AG04450 (cell line): ENCODE results near the gene TRMT61A. TPM values are rescaled to one million over a fixed set of nuclear protein-coding genes. Genes with fewer than 3 reads are reported as not detected.

ENCODE experiments used
- CTCF ChIA-PET: fragments of 300-600, 350-600 bp; formaldehyde crosslinking; extraction: SDS; loops from one replicate; lab custom pipeline; 2022; ENCODE audit warnings: antibody characterized with exemption, inconsistent platforms; lab: Charles Lee
- POLR2A ChIA-PET: fragments of 350-600 bp; formaldehyde crosslinking; extraction: SDS; loops from one replicate; lab custom pipeline; 2021; ENCODE audit warnings: antibody characterized with exemption, inconsistent platforms; lab: Yijun Ruan, JAX
- DNase-seq: peaks from one replicate; pipeline ENCODE4 v3.0.0-alpha.2; 2011; ENCODE audit warnings: low read depth, low spot score
- H3K27ac ChIP-seq: one replicate; pipeline ENCODE4 v1.5.1; 2012; ENCODE audit warnings: low read depth, low read length, control low read depth
- H3K27me3 ChIP-seq: one replicate; pipeline ENCODE4 v1.6.0; 2012; ENCODE audit warnings: low read length; ENCODE audit not compliant: control insufficient read depth, insufficient read depth
- H3K4me3 ChIP-seq: 2 replicates; pipeline ENCODE4 v1.5.1; 2011; ENCODE audit warnings: mild to moderate bottlenecking, low read depth, low read length, control low read depth
- H3K9me3 ChIP-seq: 2 replicates; pipeline ENCODE4 v1.5.1; 2012; ENCODE audit warnings: low read length; ENCODE audit not compliant: control insufficient read depth, insufficient read depth
- polyA plus RNA-seq: library from polyadenylated mRNA; depleted of rRNA; stranded (reverse); fragments of >200 nt; gene quantifications from 2 replicates; pipeline ENCODE4 v1.2.3, GENCODE V29; 2011
- TF ChIP-seq, protein P1 (sequence below): IDR thresholded peaks from 2 replicates; pipeline ENCODE4 v1.5.1; 2011; ENCODE audit warnings: low read depth, low read length, control low read depth, inconsistent platforms

Gene TRMT61A
- polyA plus RNA-seq, 1 experiment, result 4.4 TPM

DNA sequence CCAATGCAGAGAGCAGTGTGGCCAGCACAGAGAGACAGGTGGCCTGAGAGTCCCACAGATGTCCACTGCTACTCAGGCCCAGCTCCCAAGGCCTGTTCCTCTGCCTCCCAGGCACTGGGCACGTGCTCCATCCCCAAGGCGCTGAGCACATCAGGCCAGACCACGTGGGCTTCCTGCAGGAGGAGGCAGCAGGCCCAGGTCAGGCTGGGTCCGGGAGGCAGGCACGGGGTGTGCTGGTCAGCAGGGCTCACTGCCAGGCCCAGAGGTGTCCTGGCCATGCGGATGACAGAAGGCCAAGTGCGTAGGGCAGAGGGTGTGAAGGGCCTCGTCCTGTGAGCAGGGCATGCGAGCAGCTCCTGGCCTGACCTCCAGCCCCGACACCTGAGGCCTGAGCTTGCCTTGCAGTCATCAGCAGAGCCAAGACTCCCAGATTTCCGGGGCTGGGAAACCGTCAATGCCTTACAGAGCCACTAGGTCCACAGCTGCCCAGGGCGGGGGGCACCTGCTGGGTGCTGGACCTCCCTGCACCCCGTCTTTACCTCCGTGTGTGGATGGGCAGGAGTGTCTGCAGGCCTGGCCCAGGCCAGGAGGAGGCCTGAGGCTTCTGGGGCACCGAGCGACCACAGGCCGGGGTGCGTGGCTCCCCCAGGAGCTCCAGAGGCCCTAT, 14.9 kb downstream of the TRMT61A start:
- Histone ChIP-seq H3K27ac (no peak overlapping the region), H3K9me3 (no peaks in the 10 kb centered on the region; the same call in 1 of the 2 replicates), H3K4me3 (no peak overlapping the region), H3K27me3 (no peaks in the 10 kb centered on the region)
- CTCF ChIA-PET, result interaction anchor here (0.6 to 4.8 kb wide), 4 partner anchors 10 to 41 kb away, joined by 3 to 23 read pairs (median 4); no protein-coding TSS in a partner anchor
- TF ChIP-seq, protein P1, sequence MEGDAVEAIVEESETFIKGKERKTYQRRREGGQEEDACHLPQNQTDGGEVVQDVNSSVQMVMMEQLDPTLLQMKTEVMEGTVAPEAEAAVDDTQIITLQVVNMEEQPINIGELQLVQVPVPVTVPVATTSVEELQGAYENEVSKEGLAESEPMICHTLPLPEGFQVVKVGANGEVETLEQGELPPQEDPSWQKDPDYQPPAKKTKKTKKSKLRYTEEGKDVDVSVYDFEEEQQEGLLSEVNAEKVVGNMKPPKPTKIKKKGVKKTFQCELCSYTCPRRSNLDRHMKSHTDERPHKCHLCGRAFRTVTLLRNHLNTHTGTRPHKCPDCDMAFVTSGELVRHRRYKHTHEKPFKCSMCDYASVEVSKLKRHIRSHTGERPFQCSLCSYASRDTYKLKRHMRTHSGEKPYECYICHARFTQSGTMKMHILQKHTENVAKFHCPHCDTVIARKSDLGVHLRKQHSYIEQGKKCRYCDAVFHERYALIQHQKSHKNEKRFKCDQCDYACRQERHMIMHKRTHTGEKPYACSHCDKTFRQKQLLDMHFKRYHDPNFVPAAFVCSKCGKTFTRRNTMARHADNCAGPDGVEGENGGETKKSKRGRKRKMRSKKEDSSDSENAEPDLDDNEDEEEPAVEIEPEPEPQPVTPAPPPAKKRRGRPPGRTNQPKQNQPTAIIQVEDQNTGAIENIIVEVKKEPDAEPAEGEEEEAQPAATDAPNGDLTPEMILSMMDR, result no peak
- POLR2A ChIA-PET, result no interaction called here
- DNase-seq, result no peak

DNA sequence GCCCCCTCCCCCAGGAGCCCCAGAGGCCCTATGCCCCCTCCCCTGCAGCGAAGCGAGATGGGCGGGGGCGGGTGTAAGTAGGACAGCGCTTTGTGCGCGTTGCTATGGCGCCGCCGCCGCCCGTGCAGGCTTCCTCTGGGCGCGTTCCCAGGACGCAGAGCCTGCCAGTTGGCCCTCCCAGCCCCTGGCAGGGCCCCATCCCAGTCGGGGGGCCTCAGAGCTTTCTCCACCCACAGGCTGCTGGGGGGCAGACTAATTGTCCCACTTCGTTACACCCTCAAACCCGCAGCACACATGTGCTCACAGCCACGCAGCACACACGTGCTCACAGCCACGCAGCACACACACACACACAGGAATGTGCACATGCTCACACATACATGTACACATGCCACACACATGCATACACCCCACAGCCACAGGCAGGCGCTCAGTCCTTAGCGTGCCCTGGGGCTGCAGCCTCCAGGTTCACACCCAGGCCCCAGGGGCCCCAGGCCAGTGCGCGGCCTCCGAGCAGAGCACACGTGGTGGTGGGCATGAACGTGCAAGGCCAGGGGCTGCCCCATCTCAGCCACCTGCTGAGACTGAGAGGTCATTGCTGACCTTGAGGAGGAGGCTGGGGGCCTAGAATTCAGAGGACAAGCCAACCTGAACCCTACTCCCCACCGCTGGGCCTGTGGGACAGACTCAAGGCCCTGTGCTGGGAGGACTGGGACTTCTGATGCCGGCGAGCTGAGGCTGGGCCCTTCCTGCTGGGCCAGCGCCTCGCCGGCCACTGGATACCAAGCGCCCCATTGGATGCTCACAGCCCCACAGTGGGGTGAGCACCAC, 15.6 kb downstream of the TRMT61A start:
- Histone ChIP-seq H3K9me3 (no peaks in the 10 kb centered on the region; the same call in 1 of the 2 replicates), H3K27ac (no peak overlapping the region), H3K27me3 (no peaks in the 10 kb centered on the region), H3K4me3 (no peak overlapping the region)
- DNase-seq, result no peak
- ChIA-PET CTCF (interaction anchor here (0.6 to 4.8 kb wide), 2 partner anchors 26 to 42 kb away, joined by 3 to 23 read pairs; no protein-coding TSS in a partner anchor), POLR2A (no interaction called here)
- TF ChIP-seq, protein P1, result no peak

DNA sequence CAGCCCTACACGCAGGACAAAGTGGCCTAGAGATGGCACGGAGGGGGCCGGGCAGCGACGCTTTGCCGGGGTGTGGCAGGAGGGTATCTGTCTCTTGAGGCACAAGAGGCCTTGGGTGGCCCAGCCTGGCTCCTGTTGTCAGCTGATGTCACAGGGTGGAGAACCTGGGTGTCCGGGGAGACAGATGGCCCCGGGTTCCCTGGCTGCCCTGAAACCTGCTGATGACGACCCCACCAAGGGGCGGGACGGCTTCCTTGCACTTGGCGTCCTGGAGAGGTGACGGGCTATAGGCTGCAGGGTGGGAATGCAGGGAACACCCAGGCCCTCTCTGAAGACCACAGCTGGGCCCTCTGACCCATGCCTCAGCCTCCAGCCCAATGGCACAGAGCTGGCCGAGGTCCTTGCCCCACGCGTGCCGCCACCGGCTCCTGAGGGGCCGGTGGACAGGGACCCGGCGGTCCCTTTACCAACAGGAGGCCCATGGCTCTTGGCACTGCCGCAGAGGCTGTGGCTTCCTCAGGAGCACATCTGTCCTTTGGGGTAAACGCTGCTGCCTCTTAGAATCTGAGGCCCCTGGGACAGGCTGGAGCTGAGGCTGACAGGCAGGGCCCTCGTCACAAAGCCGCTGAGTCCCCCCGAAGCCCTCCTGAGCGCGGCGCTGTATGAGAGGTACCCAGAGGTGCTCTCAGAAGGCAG, 16.4 kb downstream of the TRMT61A start:
- no peaks in the 10 kb centered on the region for H3K27me3 ChIP-seq
- H3K9me3 ChIP-seq, result no peaks in the 10 kb centered on the region; the same call in 1 of the 2 replicates
- no peak for DNase-seq
- ChIA-PET POLR2A (no interaction called here), CTCF (interaction anchor here (1.7 kb wide), 1 partner anchor 27 kb away, joined by 10 read pairs; no protein-coding TSS in a partner anchor)
- H3K4me3 ChIP-seq, result no peak overlapping the region
- no peak overlapping the region for H3K27ac ChIP-seq
- TF ChIP-seq, protein P1, result no peak

DNA sequence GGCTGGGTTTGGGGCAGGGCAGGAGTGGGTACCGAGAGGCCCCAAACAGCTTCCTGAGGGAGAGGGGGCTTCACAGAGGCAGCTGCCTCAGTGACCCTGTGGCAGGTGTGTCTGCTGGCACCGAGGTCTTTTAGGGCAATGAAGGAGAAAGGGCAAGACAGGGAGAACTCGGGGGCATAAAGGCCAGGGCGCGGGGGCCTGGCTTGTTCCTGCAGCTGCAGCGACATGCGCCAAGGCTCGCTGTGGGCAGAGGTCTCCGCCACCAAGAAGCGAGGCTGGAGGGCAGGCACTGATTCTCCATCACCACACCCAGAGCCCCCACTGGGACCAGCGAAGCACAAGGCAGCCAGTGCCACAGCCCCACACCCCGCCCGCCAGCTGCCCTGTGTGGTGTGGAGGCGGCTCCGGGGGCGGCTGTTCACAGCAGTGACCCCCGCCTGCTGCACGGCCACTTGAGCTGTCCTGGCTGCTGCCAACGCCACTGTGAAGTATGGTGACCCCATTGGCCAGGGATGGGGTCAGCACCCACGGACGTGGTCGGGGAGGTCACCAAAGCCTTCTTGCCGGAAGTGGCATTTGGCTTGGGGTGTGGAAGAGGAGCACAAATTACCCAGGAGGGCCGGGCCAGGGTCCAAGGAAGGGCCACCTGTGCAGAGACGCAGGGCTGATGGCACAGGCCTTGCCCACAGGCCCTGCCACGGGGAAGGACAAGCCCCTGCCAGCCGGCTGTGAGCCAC, 17.1 kb downstream of the TRMT61A start:
- Histone ChIP-seq H3K4me3 (no peak overlapping the region), H3K27me3 (no peaks in the 10 kb centered on the region), H3K27ac (no peak overlapping the region), H3K9me3 (no peaks in the 10 kb centered on the region; the same call in 1 of the 2 replicates)
- TF ChIP-seq, protein P1, result no peak
- ChIA-PET POLR2A (no interaction called here), CTCF (interaction anchor here (0.7 to 3.4 kb wide), 8 partner anchors 12 to 53 kb away, joined by 3 to 22 read pairs (median 4); no protein-coding TSS in a partner anchor)
- DNase-seq, result no peak
